ENCODE measurements around the gene AFF4. TPM values are rescaled to one million over a fixed set of nuclear protein-coding genes. Genes with fewer than 3 reads are reported as not detected.
"Not testable (repeated sequence)": the region's sequence is repeated elsewhere in the genome, so short reads cannot be mapped to it uniquely, and the experiment has no call there.

Gene AFF4
- total RNA-seq, 1 donor, result 83.2 TPM

GRCh38 chr5:132971483-132972435, 8.3 kb upstream of the AFF4 start:
- no peak for DNase-seq (ENCODE audit: insufficient read length, low spot score, missing footprints)
- peak overlapping the region; percentile 13 for H2AFZ ChIP-seq (ENCODE audit: low read length)
- H3K4me2 ChIP-seq (ENCODE audit: insufficient read depth, low read length), result peak overlapping the region; percentile 16
- peaks cover 3% of the 10 kb centered on the region for H3K4me1 ChIP-seq (ENCODE audit: insufficient read depth, low read length)
- no peak overlapping the region for H3K27ac ChIP-seq (ENCODE audit: low read depth, low read length)
- no peaks in the 10 kb centered on the region for H4K20me1 ChIP-seq (ENCODE audit: insufficient read depth, low read length)
- no peaks in the 10 kb centered on the region for H3K27me3 ChIP-seq (ENCODE audit: insufficient read depth, low read length)
- TF ChIP-seq CTCF (IDR thresholded peaks at IDR 0.05; ENCODE audit: extremely low read depth, low read depth, low read length), result no peak
- H3K4me3 ChIP-seq (ENCODE audit: insufficient read depth, low read length), result no peak overlapping the region
- H3K9me3 ChIP-seq (ENCODE audit: low read depth, low read length), result no peaks in the 10 kb centered on the region
- no peaks in the 10 kb centered on the region for H3K79me2 ChIP-seq (ENCODE audit: insufficient read depth, low read length)
- no peaks in the 10 kb centered on the region for H3K36me3 ChIP-seq (ENCODE audit: insufficient read depth, low read length)

DNA sequence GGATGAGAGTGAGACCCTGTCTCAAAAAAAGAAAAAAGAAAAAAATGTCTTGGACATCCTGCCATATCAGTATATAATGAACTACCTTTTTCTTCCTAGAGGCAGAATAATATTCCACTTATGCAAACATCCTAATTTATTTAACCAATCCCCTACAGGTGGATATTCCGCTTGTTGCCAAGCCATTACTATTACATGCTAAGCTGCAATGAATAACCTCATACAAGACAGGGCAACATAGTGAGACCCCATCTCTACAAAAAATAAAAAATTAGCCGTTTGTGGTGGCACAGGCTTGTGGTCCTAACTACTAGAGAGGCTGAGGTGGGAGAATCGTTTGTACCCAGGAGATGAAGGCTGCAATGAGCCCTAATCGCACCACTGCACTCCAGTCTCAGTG, 1.7 kb upstream of the AFF4 start:
- no peaks in the 10 kb centered on the region for H3K36me3 ChIP-seq (ENCODE audit: insufficient read depth, low read length)
- H3K9me3 ChIP-seq (ENCODE audit: low read depth, low read length), result no peaks in the 10 kb centered on the region
- H3K79me2 ChIP-seq (ENCODE audit: insufficient read depth, low read length), result peaks cover 33% of the 10 kb centered on the region
- H3K27ac ChIP-seq (ENCODE audit: low read depth, low read length), result no peak overlapping the region
- H3K4me2 ChIP-seq (ENCODE audit: insufficient read depth, low read length), result no peak overlapping the region
- TF ChIP-seq CTCF (IDR thresholded peaks at IDR 0.05; ENCODE audit: extremely low read depth, low read depth, low read length), result no peak
- H3K27me3 ChIP-seq (ENCODE audit: insufficient read depth, low read length), result no peaks in the 10 kb centered on the region
- H2AFZ ChIP-seq (ENCODE audit: low read length), result no peak overlapping the region
- no peak for DNase-seq (ENCODE audit: insufficient read length, low spot score, missing footprints)
- H4K20me1 ChIP-seq (ENCODE audit: insufficient read depth, low read length), result peaks cover 25% of the 10 kb centered on the region
- no peak overlapping the region for H3K4me3 ChIP-seq (ENCODE audit: insufficient read depth, low read length)
- H3K4me1 ChIP-seq (ENCODE audit: insufficient read depth, low read length), result peaks cover 12% of the 10 kb centered on the region

GRCh38 chr5:132962429-132963021, 909 bp downstream of the AFF4 start:
- DNase-seq (ENCODE audit: insufficient read length, low spot score, missing footprints), result peak; percentile 86
- peaks cover 16% of the 10 kb centered on the region for H3K4me1 ChIP-seq (ENCODE audit: insufficient read depth, low read length)
- no peaks in the 10 kb centered on the region for H3K9me3 ChIP-seq (ENCODE audit: low read depth, low read length)
- peaks cover 58% of the 10 kb centered on the region for H3K79me2 ChIP-seq (ENCODE audit: insufficient read depth, low read length)
- no peak for TF ChIP-seq CTCF (IDR thresholded peaks at IDR 0.05; ENCODE audit: extremely low read depth, low read depth, low read length)
- peak overlapping the region; percentile 36 for H2AFZ ChIP-seq (ENCODE audit: low read length)
- H4K20me1 ChIP-seq (ENCODE audit: insufficient read depth, low read length), result peaks cover 49% of the 10 kb centered on the region
- no peaks in the 10 kb centered on the region for H3K27me3 ChIP-seq (ENCODE audit: insufficient read depth, low read length)
- peaks cover 4% of the 10 kb centered on the region for H3K36me3 ChIP-seq (ENCODE audit: insufficient read depth, low read length)
- H3K4me2 ChIP-seq (ENCODE audit: insufficient read depth, low read length), result peak overlapping the region; percentile 93
- peak overlapping the region; percentile 99 for H3K27ac ChIP-seq (ENCODE audit: low read depth, low read length)
- peak overlapping the region; percentile 96 for H3K4me3 ChIP-seq (ENCODE audit: insufficient read depth, low read length)

- Histone ChIP-seq H3K36me3 (ENCODE audit: insufficient read depth, low read length) (peaks cover 4% of the 10 kb centered on the region), H3K4me1 (ENCODE audit: insufficient read depth, low read length) (peaks cover 16% of the 10 kb centered on the region), H3K9me3 (ENCODE audit: low read depth, low read length) (no peaks in the 10 kb centered on the region), H4K20me1 (ENCODE audit: insufficient read depth, low read length) (peaks cover 55% of the 10 kb centered on the region), H3K4me2 (ENCODE audit: insufficient read depth, low read length) (peak overlapping the region; percentile 93), H3K4me3 (ENCODE audit: insufficient read depth, low read length) (peak overlapping the region; percentile 96), H2AFZ (ENCODE audit: low read length) (no peak overlapping the region), H3K27ac (ENCODE audit: low read depth, low read length) (peak overlapping the region; percentile 99), H3K27me3 (ENCODE audit: insufficient read depth, low read length) (no peaks in the 10 kb centered on the region), H3K79me2 (ENCODE audit: insufficient read depth, low read length) (peaks cover 64% of the 10 kb centered on the region)
- no peak for TF ChIP-seq CTCF (IDR thresholded peaks at IDR 0.05; ENCODE audit: extremely low read depth, low read depth, low read length)
- DNase-seq (ENCODE audit: insufficient read length, low spot score, missing footprints), result no peak
These were observed 1.5 kb downstream of the AFF4 start for GRCh38 chr5:132961887-132962286.

DNA sequence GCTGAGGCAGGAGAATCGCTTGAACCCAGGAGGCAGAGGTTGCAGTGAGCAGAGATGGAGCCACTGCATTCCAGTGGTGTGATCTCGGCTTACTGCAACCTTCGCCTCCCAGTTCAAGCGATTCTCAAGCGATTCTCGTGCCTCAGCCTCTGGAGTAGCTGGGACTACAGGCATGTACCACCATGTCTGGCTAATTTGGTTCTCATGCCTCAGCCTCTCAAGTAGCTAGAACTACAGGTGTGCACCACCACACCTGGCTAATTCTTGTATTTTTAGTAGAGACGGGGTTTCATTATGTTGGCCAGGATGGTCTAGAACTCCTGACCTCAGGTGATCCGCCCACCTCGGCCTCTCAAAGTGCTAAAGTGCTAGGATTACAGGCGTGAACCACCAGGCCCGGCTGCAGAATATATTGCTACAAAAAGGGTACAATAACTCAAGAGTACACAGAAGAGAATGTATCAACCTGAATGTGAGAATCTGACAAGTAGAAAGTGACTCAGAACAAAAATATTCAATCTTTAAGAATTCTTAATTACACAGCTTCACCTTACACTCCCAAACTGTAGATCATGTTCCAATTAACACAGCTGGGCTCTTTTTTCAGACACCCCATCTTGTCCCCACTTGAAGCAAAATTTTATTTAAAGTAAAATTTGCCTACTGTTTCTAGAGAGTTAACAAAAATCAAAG, 2.2 kb downstream of the AFF4 start:
- H3K79me2 ChIP-seq (ENCODE audit: insufficient read depth, low read length), result peaks cover 70% of the 10 kb centered on the region
- H3K27me3 ChIP-seq (ENCODE audit: insufficient read depth, low read length); H3K36me3 ChIP-seq (ENCODE audit: insufficient read depth, low read length); H3K9me3 ChIP-seq (ENCODE audit: low read depth, low read length); DNase-seq (ENCODE audit: insufficient read length, low spot score, missing footprints); H2AFZ ChIP-seq (ENCODE audit: low read length): not testable (repeated sequence)
- peak overlapping the region; percentile 96 for H3K4me3 ChIP-seq (ENCODE audit: insufficient read depth, low read length)
- H3K4me2 ChIP-seq (ENCODE audit: insufficient read depth, low read length), result peak overlapping the region; percentile 93
- peaks cover 60% of the 10 kb centered on the region for H4K20me1 ChIP-seq (ENCODE audit: insufficient read depth, low read length)
- peaks cover 16% of the 10 kb centered on the region for H3K4me1 ChIP-seq (ENCODE audit: insufficient read depth, low read length)
- H3K27ac ChIP-seq (ENCODE audit: low read depth, low read length), result peak overlapping the region; percentile 99

Data from osteoblast (primary cell).